ENCODE data around the gene CEP70.
"Not testable (repeated sequence)": the region's sequence is repeated elsewhere in the genome, so short reads cannot be mapped to it uniquely, and the experiment has no call there.

- TF ChIP-seq CTCF (conservative IDR thresholded peaks at IDR 0.05 in 1 of 2, IDR thresholded peaks at IDR 0.05 in 1 of 2; ENCODE audit: extremely low read depth in 1 of 2, insufficient read depth in 1 of 2, low read depth in 1 of 2, low read length in 2 of 2); EZH2 (IDR thresholded peaks at IDR 0.05; ENCODE audit: borderline replicate concordance, low read length): not testable (repeated sequence)
These were observed 72.6 kb downstream of the CEP70 start for GRCh38 chr3:138521445-138521844.
